K562 (cell line): ENCODE results near the gene DMXL1. TPM values are rescaled to one million over a fixed set of nuclear protein-coding genes. Genes with fewer than 3 reads are reported as not detected.

ENCODE experiments used
- ADNP ChIP-seq: fragments of 200-800 bp; sonication (Bioruptor generic); IDR thresholded peaks from 2 replicates; pipeline ENCODE4 v1.6.1; 2016; ENCODE audit warnings: missing genetic modification characterization, missing compliant biosample characterization
- ARID3A ChIP-seq: IDR thresholded peaks from 2 replicates; pipeline ENCODE4 v1.6.1; 2012; ENCODE audit warnings: low read depth, low read length, improper control_type of control experiment, borderline replicate concordance
- ATF3 ChIP-seq, 2 experiments: fragments of 450-650 bp in 1 of 2; sonication (generic) in 1 of 2; formaldehyde crosslinking in 1 of 2; IDR thresholded peaks in 1 of 2; conservative IDR thresholded peaks in 1 of 2; 2 replicates each; pipeline versions ENCODE4 v1.6.1 to v1.8.1; 2016 to 2023; ENCODE audit warnings: mild to moderate bottlenecking in 2 of 2, moderate library complexity in 2 of 2, inconsistent platforms in 1 of 2, missing genetic modification reagents in 1 of 2
- CTBP1 ChIP-seq: fragments of 450-650 bp; IDR thresholded peaks from 2 replicates; pipeline ENCODE4 v1.6.1; 2016; ENCODE audit warnings: borderline replicate concordance
- ERF ChIP-seq: fragments of 450-650 bp; formaldehyde crosslinking; IDR thresholded peaks from 2 replicates; pipeline ENCODE4 v1.4.0; 2020; ENCODE audit warnings: mild to moderate bottlenecking, mixed read lengths
- FOSL1 ChIP-seq: fragments of 200-800 bp; sonication (Bioruptor generic); conservative IDR thresholded peaks from 2 replicates; pipeline ENCODE4 v1.6.1; 2016; ENCODE audit warnings: missing genetic modification characterization, missing compliant biosample characterization
- GATA2 ChIP-seq: sonication (generic); formaldehyde crosslinking; IDR thresholded peaks from 2 replicates; pipeline ENCODE4 v1.4.0; 2020; ENCODE audit warnings: mild to moderate bottlenecking, missing genetic modification reagents
- KLF13 ChIP-seq: fragments of 450-650 bp; IDR thresholded peaks from 2 replicates; pipeline ENCODE4 v1.6.1; 2016; ENCODE audit warnings: missing genetic modification characterization, low read depth, mild to moderate bottlenecking, missing compliant biosample characterization, moderate library complexity, borderline replicate concordance
- KLF6 ChIP-seq: fragments of 250-450 bp; sonication (Bioruptor Pico); IDR thresholded peaks from 2 replicates; pipeline ENCODE4 v1.4.0; 2020; ENCODE audit warnings: mild to moderate bottlenecking, moderate library complexity, borderline replicate concordance
- MXI1 ChIP-seq: IDR thresholded peaks from 2 replicates; pipeline ENCODE4 v1.6.1; 2011; ENCODE audit warnings: low read depth, mild to moderate bottlenecking, improper control_type of control experiment, low read length
- PHTF2 ChIP-seq: fragments of 250-450 bp; sonication (Bioruptor Pico); IDR thresholded peaks from 2 replicates; pipeline ENCODE4 v1.5.0; 2021; ENCODE audit warnings: mild to moderate bottlenecking
- POU5F1 ChIP-seq: fragments of 150-350 bp; IDR thresholded peaks from 2 replicates; pipeline ENCODE4 v1.6.1; 2014; ENCODE audit warnings: borderline replicate concordance, low read length, low read depth, mild to moderate bottlenecking; ENCODE audit not compliant: partially characterized antibody
- RBM34 ChIP-seq: fragments of 200-400 bp; formaldehyde crosslinking; IDR thresholded peaks from 2 replicates; pipeline ENCODE4 v1.6.1; 2018; ENCODE audit warnings: low read length, borderline replicate concordance; ENCODE audit not compliant: insufficient read depth
- RCOR1 ChIP-seq, 2 experiments: IDR thresholded peaks; 2 replicates each; pipeline ENCODE4 v1.6.1; 2012; ENCODE audit warnings: low read depth in 2 of 2, low read length in 2 of 2, borderline replicate concordance in 1 of 2, improper control_type of control experiment in 1 of 2
- SMAD1 ChIP-seq: fragments of 150-350 bp; IDR thresholded peaks from 2 replicates; pipeline ENCODE4 v1.6.1; 2014; ENCODE audit warnings: low read length, low read depth; ENCODE audit not compliant: partially characterized antibody
- SP2 ChIP-seq: IDR thresholded peaks from 2 replicates; pipeline ENCODE4 v1.6.1; 2011; ENCODE audit warnings: mild to moderate bottlenecking, low read depth, low read length, moderate library complexity; ENCODE audit not compliant: poor library complexity, severe bottlenecking; ENCODE audit errors: extremely low read depth
- TSHZ1 ChIP-seq: fragments of 250-450 bp; sonication (Bioruptor Pico); IDR thresholded peaks from 2 replicates; pipeline ENCODE4 v1.4.0; 2020; ENCODE audit warnings: mild to moderate bottlenecking, moderate library complexity
- ZC3H8 ChIP-seq: fragments of 450-650 bp; IDR thresholded peaks from 2 replicates; pipeline ENCODE4 v1.6.1; 2017
- ZNF212 ChIP-seq: fragments of 450-650 bp; formaldehyde crosslinking; IDR thresholded peaks from 2 replicates; pipeline ENCODE4 v1.4.0; 2020; ENCODE audit warnings: mild to moderate bottlenecking
- ZNF274 ChIP-seq: IDR thresholded peaks from 2 replicates; pipeline ENCODE4 v1.6.1; 2011; ENCODE audit warnings: low read depth, mild to moderate bottlenecking, low read length, moderate library complexity, borderline replicate concordance
- ZNF41 ChIP-seq: fragments of 250-450 bp; sonication (Bioruptor Pico); conservative IDR thresholded peaks from 2 replicates; pipeline ENCODE4 v1.4.0; 2020; ENCODE audit warnings: mild to moderate bottlenecking
- ZNF717 ChIP-seq: fragments of 250-450 bp; sonication (Bioruptor Pico); IDR thresholded peaks from 2 replicates; pipeline ENCODE4 v1.5.0; 2021
- polyA plus RNA-seq, 8 experiments: library from polyadenylated mRNA; depleted of rRNA in 4 of 8; stranded (reverse) in 5 of 8; unstranded in 3 of 8; fragments of >200 nt; fragmentation: Nextera tagmentation in 2 of 8; fragmentation: Illumina TruSeq in 1 of 8; extraction: Ambion mirVana in 2 of 8; extraction: Trizol in 1 of 8; gene quantifications; 2 replicates each; pipeline versions ENCODE4 v1.2.1 to v1.2.3, GENCODE V29; 2011 to 2014; ENCODE audit warnings: inconsistent platforms in 1 of 8, missing spikeins in 1 of 8
- total RNA-seq, 7 experiments: library from RNA; depleted of rRNA in 6 of 7; stranded (reverse); fragments of >200 nt in 6 of 7; fragmentation: Illumina TruSeq in 2 of 7; extraction: Trizol in 2 of 7; gene quantifications; 2 replicates each; pipeline versions ENCODE4 v1.2.1 to v1.2.3, GENCODE V29; 2011 to 2021; ENCODE audit warnings: low replicate concordance in 1 of 7
- TF ChIP-seq, protein P1 (sequence below): sonication (generic); formaldehyde crosslinking; IDR thresholded peaks from 2 replicates; pipeline ENCODE4 v1.8.1; 2022; ENCODE audit warnings: missing genetic modification reagents

The DMXL1 gene
- total and polyA plus RNA-seq, 9 of the 15 experiments (the other 6 are each of a cell fraction or from before 2014, with no cell fraction given): 8.3 to 40.3 (median 30.6) TPM

GRCh38 chr5:119031905-119032304, 39.0 kb upstream of the DMXL1 start (continued):
- TF ChIP-seq TSHZ1 (CRISPR knock-in tag) (no peak), KLF13 (tag) (no peak), RCOR1 (IDR thresholded peaks at IDR 0.05; ENCODE audit: borderline replicate concordance in 1 of 2, low read depth in 2 of 2, low read length in 2 of 2) (peak in 1 of 2 experiments; percentile 57; a peak in 1 of 4 replicates), KLF6 (no peak), ARID3A (no peak), FOSL1 (tag) (peak; percentile 88), GATA2 (CRISPR knock-in tag) (no peak), ZNF274 (no peak), POU5F1 (no peak), ATF3 (IDR thresholded peaks at IDR 0.05) (peak; percentile 91), ATF3 (CRISPR knock-in tag; conservative IDR thresholded peaks at IDR 0.05) (no peak), ADNP (tag) (no peak), RBM34 (no peak), ZNF41 (CRISPR knock-in tag) (no peak), ZNF717 (CRISPR knock-in tag) (no peak), PHTF2 (CRISPR knock-in tag) (no peak), ERF (CRISPR knock-in tag) (no peak), SP2 (no peak), ZC3H8 (no peak), SMAD1 (no peak), ZNF212 (CRISPR knock-in tag) (no peak), CTBP1 (no peak), MXI1 (no peak)
- TF ChIP-seq, protein P1, sequence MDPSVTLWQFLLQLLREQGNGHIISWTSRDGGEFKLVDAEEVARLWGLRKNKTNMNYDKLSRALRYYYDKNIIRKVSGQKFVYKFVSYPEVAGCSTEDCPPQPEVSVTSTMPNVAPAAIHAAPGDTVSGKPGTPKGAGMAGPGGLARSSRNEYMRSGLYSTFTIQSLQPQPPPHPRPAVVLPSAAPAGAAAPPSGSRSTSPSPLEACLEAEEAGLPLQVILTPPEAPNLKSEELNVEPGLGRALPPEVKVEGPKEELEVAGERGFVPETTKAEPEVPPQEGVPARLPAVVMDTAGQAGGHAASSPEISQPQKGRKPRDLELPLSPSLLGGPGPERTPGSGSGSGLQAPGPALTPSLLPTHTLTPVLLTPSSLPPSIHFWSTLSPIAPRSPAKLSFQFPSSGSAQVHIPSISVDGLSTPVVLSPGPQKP: no peak
